Measurements from ENCODE around the gene ARL10.

ARL10 gene

DNA sequence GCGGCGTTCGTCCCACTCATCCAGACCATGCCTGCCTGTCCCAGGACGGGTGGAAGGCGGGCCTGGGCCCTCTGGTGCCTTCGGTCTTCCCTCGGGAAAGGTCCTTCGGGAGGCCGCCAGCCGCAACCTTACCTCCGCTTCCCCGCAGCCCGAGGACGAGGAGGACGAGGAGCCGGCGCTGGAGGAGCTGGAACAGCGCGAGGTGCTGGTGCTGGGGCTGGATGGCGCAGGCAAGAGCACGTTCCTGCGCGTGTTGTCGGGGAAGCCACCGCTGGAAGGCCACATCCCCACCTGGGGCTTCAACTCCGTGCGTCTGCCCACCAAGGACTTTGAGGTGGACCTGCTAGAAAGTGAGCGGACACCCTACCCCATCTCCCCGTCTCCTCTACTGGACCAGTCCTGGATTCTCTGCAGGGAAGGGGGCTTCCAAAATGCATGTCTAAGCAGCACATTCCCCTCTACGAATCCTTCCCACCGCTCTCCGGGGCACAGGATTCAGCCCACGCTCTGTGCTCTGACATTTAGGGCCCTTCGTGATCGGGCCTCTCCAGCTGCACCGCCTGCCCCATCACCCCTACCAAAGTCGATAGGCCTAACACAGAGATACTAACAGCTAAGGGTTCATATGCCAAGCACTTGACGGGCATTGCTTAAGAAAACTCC, 1.1 kb downstream of the ARL10 start:
- H3K4me1 ChIP-seq (ENCODE audit: control insufficient read depth in 1 of 2, insufficient read depth in 1 of 2, low read depth in 1 of 2, low read length in 1 of 2): peaks cover 20% of the 10 kb centered on the region in 2 experiments
- H3K27ac ChIP-seq: no peak overlapping the region
- H3K27me3 ChIP-seq: peaks cover 66% of the 10 kb centered on the region
- no peaks in the 10 kb centered on the region for H3K9me3 ChIP-seq
- no peaks in the 10 kb centered on the region for H3K36me3 ChIP-seq
- TF ChIP-seq, protein P1, sequence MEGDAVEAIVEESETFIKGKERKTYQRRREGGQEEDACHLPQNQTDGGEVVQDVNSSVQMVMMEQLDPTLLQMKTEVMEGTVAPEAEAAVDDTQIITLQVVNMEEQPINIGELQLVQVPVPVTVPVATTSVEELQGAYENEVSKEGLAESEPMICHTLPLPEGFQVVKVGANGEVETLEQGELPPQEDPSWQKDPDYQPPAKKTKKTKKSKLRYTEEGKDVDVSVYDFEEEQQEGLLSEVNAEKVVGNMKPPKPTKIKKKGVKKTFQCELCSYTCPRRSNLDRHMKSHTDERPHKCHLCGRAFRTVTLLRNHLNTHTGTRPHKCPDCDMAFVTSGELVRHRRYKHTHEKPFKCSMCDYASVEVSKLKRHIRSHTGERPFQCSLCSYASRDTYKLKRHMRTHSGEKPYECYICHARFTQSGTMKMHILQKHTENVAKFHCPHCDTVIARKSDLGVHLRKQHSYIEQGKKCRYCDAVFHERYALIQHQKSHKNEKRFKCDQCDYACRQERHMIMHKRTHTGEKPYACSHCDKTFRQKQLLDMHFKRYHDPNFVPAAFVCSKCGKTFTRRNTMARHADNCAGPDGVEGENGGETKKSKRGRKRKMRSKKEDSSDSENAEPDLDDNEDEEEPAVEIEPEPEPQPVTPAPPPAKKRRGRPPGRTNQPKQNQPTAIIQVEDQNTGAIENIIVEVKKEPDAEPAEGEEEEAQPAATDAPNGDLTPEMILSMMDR (IDR thresholded peaks at IDR 0.05): no peak
- peak overlapping the region in 1 of 2 experiments; percentile 60 for H3K4me3 ChIP-seq (ENCODE audit: low read depth in 1 of 2, low read length in 1 of 2)

- H3K27ac ChIP-seq: no peak overlapping the region
- H3K4me3 ChIP-seq (ENCODE audit: low read depth in 1 of 2, low read length in 1 of 2): no peak overlapping the region
- H3K4me1 ChIP-seq (ENCODE audit: control insufficient read depth in 1 of 2, insufficient read depth in 1 of 2, low read depth in 1 of 2, low read length in 1 of 2): peaks cover 12 to 15% of the 10 kb centered on the region in 2 experiments
- no peaks in the 10 kb centered on the region for H3K9me3 ChIP-seq
- TF ChIP-seq, protein P1 (IDR thresholded peaks at IDR 0.05): no peak
- no peaks in the 10 kb centered on the region for H3K36me3 ChIP-seq
- peaks cover 52% of the 10 kb centered on the region for H3K27me3 ChIP-seq
Observed at GRCh38 chr5:176368726-176369125, 3.4 kb downstream of the ARL10 start.

- Histone ChIP-seq H3K27ac (no peak overlapping the region), H3K4me1 (ENCODE audit: control insufficient read depth in 1 of 2, insufficient read depth in 1 of 2, low read depth in 1 of 2, low read length in 1 of 2) (peaks cover 9 to 11% of the 10 kb centered on the region in 2 experiments), H3K9me3 (no peaks in the 10 kb centered on the region), H3K27me3 (peaks cover 38% of the 10 kb centered on the region), H3K4me3 (ENCODE audit: low read depth in 1 of 2, low read length in 1 of 2) (no peak overlapping the region), H3K36me3 (no peaks in the 10 kb centered on the region)
- TF ChIP-seq, protein P1 (IDR thresholded peaks at IDR 0.05): no peak
Observed at GRCh38 chr5:176369934-176370711, 4.8 kb downstream of the ARL10 start.

- H3K27me3 ChIP-seq: peaks cover 21% of the 10 kb centered on the region
- H3K4me3 ChIP-seq (ENCODE audit: low read depth in 1 of 2, low read length in 1 of 2): no peak overlapping the region
- H3K4me1 ChIP-seq (ENCODE audit: control insufficient read depth in 1 of 2, insufficient read depth in 1 of 2, low read depth in 1 of 2, low read length in 1 of 2): no peaks in the 10 kb centered on the region
- no peaks in the 10 kb centered on the region for H3K36me3 ChIP-seq
- no peak overlapping the region for H3K27ac ChIP-seq
- TF ChIP-seq, protein P1 (IDR thresholded peaks at IDR 0.05): no peak
- no peaks in the 10 kb centered on the region for H3K9me3 ChIP-seq
Observed at GRCh38 chr5:176371621-176372539, 6.6 kb downstream of the ARL10 start.

DNA sequence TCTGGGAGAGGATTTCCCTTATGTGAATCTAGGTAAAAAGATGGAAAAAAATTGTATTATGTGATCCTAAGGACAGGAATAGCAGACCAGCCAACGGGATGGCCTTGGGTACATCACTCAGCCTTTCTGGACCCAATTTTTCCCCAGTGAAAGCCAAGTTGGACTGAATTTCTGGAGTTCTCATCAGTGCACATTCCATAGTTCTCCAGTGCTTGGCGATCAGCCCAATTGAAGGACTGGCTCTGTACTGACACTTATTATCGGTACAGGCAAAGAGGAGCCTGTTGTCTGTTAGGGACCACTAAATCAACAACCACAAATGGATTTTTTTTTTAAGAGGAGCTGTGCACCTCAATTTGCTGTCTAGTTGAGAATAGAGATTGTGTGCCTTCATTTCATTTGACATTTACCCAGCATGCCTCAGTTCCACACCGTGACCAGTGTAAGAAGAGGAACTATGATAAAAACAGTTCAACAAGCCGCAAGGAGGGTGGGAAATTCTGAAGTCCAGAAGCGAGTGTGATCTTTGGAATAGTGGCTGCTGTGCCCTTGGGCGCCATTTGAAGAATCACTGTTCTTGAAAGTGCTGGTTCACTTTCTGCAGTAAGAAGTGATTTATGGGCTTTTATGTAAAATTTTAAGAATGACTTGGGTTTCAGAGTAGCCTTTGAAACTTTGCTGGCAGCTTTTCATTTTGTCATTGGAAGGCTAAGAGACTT, 8.0 kb downstream of the ARL10 start:
- H3K36me3 ChIP-seq: no peaks in the 10 kb centered on the region
- no peak overlapping the region for H3K4me3 ChIP-seq (ENCODE audit: low read depth in 1 of 2, low read length in 1 of 2)
- H3K4me1 ChIP-seq (ENCODE audit: control insufficient read depth in 1 of 2, insufficient read depth in 1 of 2, low read depth in 1 of 2, low read length in 1 of 2): no peaks in the 10 kb centered on the region
- TF ChIP-seq, protein P1 (IDR thresholded peaks at IDR 0.05): no peak
- no peak overlapping the region for H3K27ac ChIP-seq
- H3K27me3 ChIP-seq: peaks cover 7% of the 10 kb centered on the region
- no peaks in the 10 kb centered on the region for H3K9me3 ChIP-seq
